ENCODE results near the gene RASGRF2.
"Not testable (repeated sequence)": the region's sequence is repeated elsewhere in the genome, so short reads cannot be mapped to it uniquely, and the experiment has no call there.

RASGRF2 gene

GRCh38 chr5:81270394-81271027 is 310.3 kb downstream of the RASGRF2 start:
- H3K4me3 ChIP-seq (ENCODE audit: low read length); H3K4me1 ChIP-seq (ENCODE audit: control insufficient read depth, insufficient read depth, low read length); H3K9me3 ChIP-seq (ENCODE audit: control insufficient read depth, low read length); H3K27me3 ChIP-seq (ENCODE audit: control insufficient read depth, insufficient read depth, low read length); H3K36me3 ChIP-seq (ENCODE audit: control insufficient read depth, insufficient read depth, low read length); H3K9ac ChIP-seq (ENCODE audit: low read length): not testable (repeated sequence)
